ENCODE measurements around the gene EHD2. TPM values are rescaled to one million over a fixed set of nuclear protein-coding genes. Genes with fewer than 3 reads are reported as not detected.
"Not testable (repeated sequence)": the region's sequence is repeated elsewhere in the genome, so short reads cannot be mapped to it uniquely, and the experiment has no call there.

Gene EHD2
- total and polyA plus RNA-seq, 2 donors from 2014 or later, result 19.4 to 105 TPM

GRCh38 chr19:47726467-47726866, 13.2 kb downstream of the EHD2 start:
- Histone ChIP-seq H3K9ac (ENCODE audit: low read length in 3 of 3) (no peak overlapping the region), H3K36me3 (ENCODE audit: control insufficient read depth in 2 of 3, insufficient read depth in 3 of 3, low read length in 3 of 3) (no peaks in the 10 kb centered on the region)
- DNase-seq, result no peak

GRCh38 chr19:47728295-47728694, 15.1 kb downstream of the EHD2 start:
- H3K4me3 ChIP-seq (ENCODE audit: low read length in 3 of 3); H3K36me3 ChIP-seq (ENCODE audit: control insufficient read depth in 2 of 3, insufficient read depth in 3 of 3, low read length in 3 of 3); FAIRE-seq; H3K27me3 ChIP-seq (ENCODE audit: control insufficient read depth, insufficient read depth, low read length); intact Hi-C loops (cut with DNase I); H3K9ac ChIP-seq (ENCODE audit: low read length in 3 of 3); DNase-seq; H3K4me1 ChIP-seq (ENCODE audit: control insufficient read depth in 2 of 3, insufficient read depth in 2 of 3, low read depth in 1 of 3, low read length in 3 of 3); H3K27ac ChIP-seq (ENCODE audit: low read depth in 2 of 2, low read length in 2 of 2); H3K9me3 ChIP-seq (ENCODE audit: control insufficient read depth in 2 of 3, insufficient read depth in 1 of 3, low read length in 3 of 3): not testable (repeated sequence)

More at GRCh38 chr19:47726467-47726866, 13.2 kb downstream of the EHD2 start:
- Histone ChIP-seq H3K9me3 (ENCODE audit: control insufficient read depth in 2 of 3, insufficient read depth in 1 of 3, low read length in 3 of 3) (no peaks in the 10 kb centered on the region), H3K27me3 (ENCODE audit: control insufficient read depth, insufficient read depth, low read length) (no peaks in the 10 kb centered on the region), H3K4me1 (ENCODE audit: control insufficient read depth in 2 of 3, insufficient read depth in 2 of 3, low read depth in 1 of 3, low read length in 3 of 3) (peaks cover 0 to 4% (median 0%) of the 10 kb centered on the region in 3 donors), H3K27ac (ENCODE audit: low read depth in 2 of 2, low read length in 2 of 2) (no peak overlapping the region), H3K4me3 (ENCODE audit: low read length in 3 of 3) (no peak overlapping the region)
- intact Hi-C loops (cut with DNase I), result no loop called here
- TF ChIP-seq, protein P1, sequence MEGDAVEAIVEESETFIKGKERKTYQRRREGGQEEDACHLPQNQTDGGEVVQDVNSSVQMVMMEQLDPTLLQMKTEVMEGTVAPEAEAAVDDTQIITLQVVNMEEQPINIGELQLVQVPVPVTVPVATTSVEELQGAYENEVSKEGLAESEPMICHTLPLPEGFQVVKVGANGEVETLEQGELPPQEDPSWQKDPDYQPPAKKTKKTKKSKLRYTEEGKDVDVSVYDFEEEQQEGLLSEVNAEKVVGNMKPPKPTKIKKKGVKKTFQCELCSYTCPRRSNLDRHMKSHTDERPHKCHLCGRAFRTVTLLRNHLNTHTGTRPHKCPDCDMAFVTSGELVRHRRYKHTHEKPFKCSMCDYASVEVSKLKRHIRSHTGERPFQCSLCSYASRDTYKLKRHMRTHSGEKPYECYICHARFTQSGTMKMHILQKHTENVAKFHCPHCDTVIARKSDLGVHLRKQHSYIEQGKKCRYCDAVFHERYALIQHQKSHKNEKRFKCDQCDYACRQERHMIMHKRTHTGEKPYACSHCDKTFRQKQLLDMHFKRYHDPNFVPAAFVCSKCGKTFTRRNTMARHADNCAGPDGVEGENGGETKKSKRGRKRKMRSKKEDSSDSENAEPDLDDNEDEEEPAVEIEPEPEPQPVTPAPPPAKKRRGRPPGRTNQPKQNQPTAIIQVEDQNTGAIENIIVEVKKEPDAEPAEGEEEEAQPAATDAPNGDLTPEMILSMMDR (IDR thresholded peaks at IDR 0.05; ENCODE audit: borderline replicate concordance, extremely low read depth, insufficient read depth), result no peak
- FAIRE-seq, result no peak

- Histone ChIP-seq H3K4me3 (ENCODE audit: low read length in 3 of 3) (no peak overlapping the region), H3K4me1 (ENCODE audit: control insufficient read depth in 2 of 3, insufficient read depth in 2 of 3, low read depth in 1 of 3, low read length in 3 of 3) (peaks cover 0 to 2% (median 0%) of the 10 kb centered on the region in 3 donors)
- no peak for FAIRE-seq
Measured at GRCh38 chr19:47729468-47729798, 16.2 kb downstream of the EHD2 start.

GRCh38 chr19:47729799-47730520, 16.7 kb downstream of the EHD2 start:
- peak overlapping the region; percentile 57 to 71 for H3K27ac ChIP-seq (ENCODE audit: low read depth in 2 of 2, low read length in 2 of 2)
- intact Hi-C loops (cut with DNase I), result no loop called here
- no peaks in the 10 kb centered on the region for H3K27me3 ChIP-seq (ENCODE audit: control insufficient read depth, insufficient read depth, low read length)
- peaks cover 0 to 2% (median 0%) of the 10 kb centered on the region in 3 donors for H3K4me1 ChIP-seq (ENCODE audit: control insufficient read depth in 2 of 3, insufficient read depth in 2 of 3, low read depth in 1 of 3, low read length in 3 of 3)
- H3K36me3 ChIP-seq (ENCODE audit: control insufficient read depth in 2 of 3, insufficient read depth in 3 of 3, low read length in 3 of 3), result no peaks in the 10 kb centered on the region
- H3K4me3 ChIP-seq (ENCODE audit: low read length in 3 of 3), result no peak overlapping the region
- DNase-seq (peak in 4 of 5 donors; percentile 41 to 91 (median 66)), FAIRE-seq (no peak)
- TF ChIP-seq, protein P1 (IDR thresholded peaks at IDR 0.05; ENCODE audit: borderline replicate concordance, extremely low read depth, insufficient read depth), result no peak
- H3K9me3 ChIP-seq (ENCODE audit: control insufficient read depth in 2 of 3, insufficient read depth in 1 of 3, low read length in 3 of 3), result no peaks in the 10 kb centered on the region
- no peak overlapping the region for H3K9ac ChIP-seq (ENCODE audit: low read length in 3 of 3)

More at GRCh38 chr19:47729468-47729798, 16.2 kb downstream of the EHD2 start:
- intact Hi-C loops (cut with DNase I), result no loop called here
- TF ChIP-seq, protein P1 (IDR thresholded peaks at IDR 0.05; ENCODE audit: borderline replicate concordance, extremely low read depth, insufficient read depth), result no peak
- peak in 3 of 5 donors; percentile 46 to 86 (median 47) for DNase-seq
- no peaks in the 10 kb centered on the region for H3K27me3 ChIP-seq (ENCODE audit: control insufficient read depth, insufficient read depth, low read length)
- no peaks in the 10 kb centered on the region for H3K9me3 ChIP-seq (ENCODE audit: control insufficient read depth in 2 of 3, insufficient read depth in 1 of 3, low read length in 3 of 3)
- H3K27ac ChIP-seq (ENCODE audit: low read depth in 2 of 2, low read length in 2 of 2), result peak overlapping the region; percentile 57 to 71
- no peaks in the 10 kb centered on the region for H3K36me3 ChIP-seq (ENCODE audit: control insufficient read depth in 2 of 3, insufficient read depth in 3 of 3, low read length in 3 of 3)
- no peak overlapping the region for H3K9ac ChIP-seq (ENCODE audit: low read length in 3 of 3)

Measured in kidney (tissue), 14 donors.